DMS153 (cell line): ENCODE data around the gene FAM120A.

Experiments
- DNase-seq: peaks from one replicate; lab custom pipeline; 2025; lab: John Stamatoyannopoulos, UW

Gene FAM120A

GRCh38 chr9:93594041-93594756, 142.7 kb downstream of the FAM120A start:
- no peak for DNase-seq

GRCh38 chr9:93595461-93595860, 144.0 kb downstream of the FAM120A start:
- DNase-seq = no peak

- no peak for DNase-seq
Observed at GRCh38 chr9:93595861-93596365, 144.4 kb downstream of the FAM120A start.

GRCh38 chr9:93596399-93596798, 144.9 kb downstream of the FAM120A start:
- DNase-seq = no peak

GRCh38 chr9:93597142-93597706, 145.7 kb downstream of the FAM120A start:
- DNase-seq = no peak

- no peak for DNase-seq
Observed at GRCh38 chr9:93597871-93598646, 146.6 kb downstream of the FAM120A start.

GRCh38 chr9:93598647-93599241, 147.3 kb downstream of the FAM120A start:
- DNase-seq = no peak

GRCh38 chr9:93599571-93600403, 148.3 kb downstream of the FAM120A start:
- no peak for DNase-seq

GRCh38 chr9:93600504-93600903, 149.0 kb downstream of the FAM120A start:
- peak; percentile 92 for DNase-seq

- DNase-seq = no peak
Observed at GRCh38 chr9:93601063-93601462, 149.6 kb downstream of the FAM120A start.

GRCh38 chr9:93601666-93602065, 150.2 kb downstream of the FAM120A start:
- no peak for DNase-seq

GRCh38 chr9:93603011-93603410, 151.5 kb downstream of the FAM120A start:
- no peak for DNase-seq

GRCh38 chr9:93603906-93604326, 152.4 kb downstream of the FAM120A start:
- DNase-seq = no peak

GRCh38 chr9:93606187-93606586, 154.7 kb downstream of the FAM120A start:
- DNase-seq = no peak

GRCh38 chr9:93610206-93610605, 158.7 kb downstream of the FAM120A start:
- no peak for DNase-seq

- no peak for DNase-seq
Observed at GRCh38 chr9:93612052-93612795, 160.7 kb downstream of the FAM120A start.

GRCh38 chr9:93612796-93613154, 161.3 kb downstream of the FAM120A start:
- DNase-seq = peak; percentile 67

GRCh38 chr9:93613174-93613573, 161.7 kb downstream of the FAM120A start:
- DNase-seq = no peak

GRCh38 chr9:93613791-93614190, 162.3 kb downstream of the FAM120A start:
- no peak for DNase-seq

- DNase-seq = no peak
Observed at GRCh38 chr9:93614830-93615468, 163.5 kb downstream of the FAM120A start.
